Naive thymus-derived CD4-positive, alpha-beta T cell (primary cell): ENCODE results near the gene WDFY3. TPM values are rescaled to one million over a fixed set of nuclear protein-coding genes. Genes with fewer than 3 reads are reported as not detected.
A peak's percentile ranks its signal among the peaks of the same experiment; 100 is the strongest.

ENCODE experiments used
- ATAC-seq: fragments of 150-1000 bp; cut with Tn5 transposase; 2 replicates; pipeline ENCODE4 v1.10.0; 2021; ENCODE audit warnings: mild to moderate bottlenecking, moderate library complexity
- CTCF ChIA-PET: fragments of 350-600 bp; sonication (Branson Sonifier 250); formaldehyde crosslinking; loops from one replicate; lab custom pipeline; 2021; ENCODE audit warnings: antibody characterized with exemption; lab: Charles Lee
- POLR2A ChIA-PET: fragments of 350-600 bp; sonication (Branson Sonifier 250); formaldehyde crosslinking; loops from one replicate; lab custom pipeline; 2021; ENCODE audit warnings: antibody characterized with exemption, inconsistent platforms; lab: Charles Lee
- DNase-seq, 9 donors: peaks; one replicate each; pipeline versions ENCODE4 v3.0.0 to v3.0.0-alpha.2; 2020 to 2022; ENCODE audit warnings: mixed read lengths in 1 of 9
- H3K27ac ChIP-seq: one replicate; pipeline ENCODE4 v1.7.0; 2013; ENCODE audit warnings: mild to moderate bottlenecking, low read depth, low read length, moderate library complexity
- H3K27me3 ChIP-seq, 2 donors: one replicate each; pipeline ENCODE4 v1.7.0; 2013; ENCODE audit warnings: low read length in 2 of 2, mild to moderate bottlenecking in 2 of 2, moderate library complexity in 2 of 2; ENCODE audit not compliant: control insufficient read depth in 2 of 2, insufficient read depth in 2 of 2
- H3K36me3 ChIP-seq, 3 experiments: 1 replicate in 2 of 3; 2 replicates in 1 of 3; pipeline ENCODE4 v1.7.0; 2013; ENCODE audit warnings: low read length in 3 of 3, mild to moderate bottlenecking in 3 of 3, moderate library complexity in 1 of 3; ENCODE audit not compliant: insufficient read depth in 3 of 3, control insufficient read depth in 2 of 3
- H3K4me1 ChIP-seq, 2 donors: one replicate each; pipeline ENCODE4 v1.7.0; 2013; ENCODE audit warnings: low read length in 2 of 2, mild to moderate bottlenecking in 2 of 2, moderate library complexity in 1 of 2; ENCODE audit not compliant: control insufficient read depth in 2 of 2, insufficient read depth in 2 of 2
- H3K4me3 ChIP-seq: 2 replicates; pipeline ENCODE4 v1.7.0; 2013; ENCODE audit warnings: mild to moderate bottlenecking, low read length
- H3K9me3 ChIP-seq, 3 experiments: 1 replicate in 2 of 3; 2 replicates in 1 of 3; pipeline ENCODE4 v1.7.0; 2013; ENCODE audit warnings: low read length in 3 of 3; ENCODE audit not compliant: control insufficient read depth in 2 of 3
- H3K27ac Mint-ChIP-seq, 9 donors: one replicate each; pipeline ENCODE4 v1.8.0; 2020 to 2022; ENCODE audit warnings: mixed read lengths in 9 of 9, mild to moderate bottlenecking in 8 of 9, moderate library complexity in 5 of 9, inconsistent platforms in 2 of 9
- H3K27me3 Mint-ChIP-seq, 5 donors: one replicate each; pipeline ENCODE4 v1.8.0; 2021 to 2022; ENCODE audit warnings: mixed read lengths in 5 of 5, mild to moderate bottlenecking in 1 of 5
- H3K36me3 Mint-ChIP-seq, 5 donors: one replicate each; pipeline ENCODE4 v1.8.0; 2020 to 2022; ENCODE audit warnings: mixed read lengths in 5 of 5, mild to moderate bottlenecking in 3 of 5, inconsistent platforms in 1 of 5
- H3K4me1 Mint-ChIP-seq, 7 donors: one replicate each; pipeline ENCODE4 v1.8.0; 2020 to 2022; ENCODE audit warnings: mixed read lengths in 7 of 7, mild to moderate bottlenecking in 3 of 7, inconsistent platforms in 1 of 7
- H3K4me3 Mint-ChIP-seq, 10 donors: one replicate each; pipeline ENCODE4 v1.8.0; 2020 to 2022; ENCODE audit warnings: mild to moderate bottlenecking in 10 of 10, mixed read lengths in 10 of 10, moderate library complexity in 6 of 10, inconsistent platforms in 2 of 10
- H3K9me3 Mint-ChIP-seq, 11 donors: one replicate each; pipeline ENCODE4 v1.8.0; 2020 to 2022; ENCODE audit warnings: mixed read lengths in 11 of 11, mild to moderate bottlenecking in 4 of 11, inconsistent platforms in 1 of 11, moderate library complexity in 1 of 11
- intact Hi-C, 2 donors: fragments of 100-400 bp; cut with micrococcal nuclease; formaldehyde crosslinking; loops; one replicate each; pipeline ENCODE4 v1.15.1; 2023
- polyA plus RNA-seq, 2 donors: library from polyadenylated mRNA; unstranded; fragments of 300-500 nt; fragmentation: Illumina TruSeq; gene quantifications; one replicate each; pipeline ENCODE4 v1.2.3, GENCODE V29; 2021
- total RNA-seq, 6 experiments: library from RNA in 5 of 6; stranded (reverse) in 5 of 6; gene quantifications; 1 replicate in 5 of 6; 2 replicates in 1 of 6; pipeline ENCODE4 v1.2.3 and lab custom pipeline; 2021 to 2026

WDFY3 gene
- total and polyA plus RNA-seq, 7 experiments from 2014 or later, result 0.07 to 31.4 (median 1.6) TPM; not detected in 2

GRCh38 chr4:84750260-84750959 lies 216.1 kb downstream of the WDFY3 start:
- H3K27me3 ChIP-seq, result no peaks in the 10 kb centered on the region
- POLR2A ChIA-PET, result interaction anchor here (0.6 kb wide), 1 partner anchor 400 kb away, joined by 3 read pairs; no protein-coding TSS in a partner anchor
- no peaks in the 10 kb centered on the region for H3K36me3 ChIP-seq
- ATAC-seq, result no peak
- CTCF ChIA-PET, result interaction anchor here (1.5 kb wide), 1 partner anchor 172 kb away, joined by 5 read pairs; no protein-coding TSS in a partner anchor
- Mint-ChIP-seq H3K4me3 (no peak overlapping the region), H3K9me3 (no peaks in the 10 kb centered on the region), H3K36me3 (no peaks in the 10 kb centered on the region), H3K27ac (no peak overlapping the region), H3K4me1 (no peaks in the 10 kb centered on the region), H3K27me3 (peaks cover 0 to 10% (median 0%) of the 10 kb centered on the region in 5 donors)
- no peaks in the 10 kb centered on the region for H3K4me1 ChIP-seq
- no peak overlapping the region for H3K4me3 ChIP-seq
- peak in 2 of 9 donors; percentile 3 to 8 for DNase-seq
- intact Hi-C loops, result loop anchor here (1.0 to 10.0 kb wide), 3 partner anchors 172 to 224 kb away; no protein-coding TSS in a partner anchor
- no peak overlapping the region for H3K27ac ChIP-seq
- no peaks in the 10 kb centered on the region for H3K9me3 ChIP-seq

DNA sequence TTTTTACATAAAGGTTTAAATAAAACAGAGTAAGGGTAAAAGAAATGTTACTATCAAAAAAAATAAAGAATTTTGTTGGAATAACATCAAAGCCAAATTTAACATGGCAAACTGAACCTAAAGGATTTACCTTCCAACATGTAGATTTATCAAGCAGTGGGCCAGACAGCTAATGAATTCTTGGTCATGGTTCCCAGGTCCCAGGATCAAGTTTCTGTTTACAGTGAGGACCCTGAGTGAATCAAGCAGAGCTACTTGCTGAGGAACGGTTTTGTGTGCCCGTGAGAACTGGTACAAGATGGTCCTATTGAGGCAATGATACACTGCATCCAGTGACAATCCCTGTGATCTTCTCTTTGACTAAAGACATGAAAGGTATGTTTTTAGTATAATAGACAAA lies 226.4 kb downstream of the WDFY3 start:
- no peak overlapping the region for H3K27ac Mint-ChIP-seq
- no peaks in the 10 kb centered on the region for H3K9me3 Mint-ChIP-seq
- Histone ChIP-seq H3K4me1 (no peaks in the 10 kb centered on the region), H3K27me3 (no peaks in the 10 kb centered on the region), H3K36me3 (no peaks in the 10 kb centered on the region), H3K27ac (no peak overlapping the region), H3K9me3 (no peaks in the 10 kb centered on the region), H3K4me3 (no peak overlapping the region)
- H3K4me3 Mint-ChIP-seq, result no peak overlapping the region
- intact Hi-C loops, result no loop called here
- CTCF ChIA-PET, result no interaction called here
- ATAC-seq (no peak), DNase-seq (no peak)
- no peaks in the 10 kb centered on the region for H3K36me3 Mint-ChIP-seq
- POLR2A ChIA-PET, result no interaction called here
- H3K4me1 Mint-ChIP-seq, result no peaks in the 10 kb centered on the region
- peaks cover 0 to 15% (median 5%) of the 10 kb centered on the region in 5 donors for H3K27me3 Mint-ChIP-seq

- H3K9me3 Mint-ChIP-seq, result no peaks in the 10 kb centered on the region
- no peaks in the 10 kb centered on the region for H3K27me3 ChIP-seq
- H3K36me3 Mint-ChIP-seq, result no peaks in the 10 kb centered on the region
- POLR2A ChIA-PET, result no interaction called here
- no peaks in the 10 kb centered on the region for H3K4me1 Mint-ChIP-seq
- peaks cover 0 to 15% (median 6%) of the 10 kb centered on the region in 5 donors for H3K27me3 Mint-ChIP-seq
- CTCF ChIA-PET, result no interaction called here
- intact Hi-C loops, result no loop called here
- ATAC-seq (no peak), DNase-seq (no peak)
- H3K36me3 ChIP-seq, result no peaks in the 10 kb centered on the region
- H3K4me1 ChIP-seq, result no peaks in the 10 kb centered on the region
- H3K4me3 Mint-ChIP-seq, result no peak overlapping the region
- no peak overlapping the region for H3K27ac ChIP-seq
- no peak overlapping the region for H3K4me3 ChIP-seq
- no peak overlapping the region for H3K27ac Mint-ChIP-seq
- no peaks in the 10 kb centered on the region for H3K9me3 ChIP-seq
These were observed 227.9 kb downstream of the WDFY3 start for GRCh38 chr4:84738622-84739021.

- CTCF ChIA-PET, result no interaction called here
These were observed 228.8 kb downstream of the WDFY3 start for GRCh38 chr4:84737656-84738055.

GRCh38 chr4:84734037-84734436 lies 232.5 kb downstream of the WDFY3 start:
- Mint-ChIP-seq H3K4me1 (no peaks in the 10 kb centered on the region), H3K27me3 (peaks cover 0 to 6% (median 6%) of the 10 kb centered on the region in 5 donors), H3K9me3 (no peaks in the 10 kb centered on the region), H3K4me3 (no peak overlapping the region), H3K27ac (no peak overlapping the region), H3K36me3 (no peaks in the 10 kb centered on the region)
- Histone ChIP-seq H3K27me3 (no peaks in the 10 kb centered on the region), H3K9me3 (no peaks in the 10 kb centered on the region), H3K4me3 (no peak overlapping the region), H3K4me1 (no peaks in the 10 kb centered on the region), H3K36me3 (no peaks in the 10 kb centered on the region), H3K27ac (no peak overlapping the region)
- POLR2A ChIA-PET, result no interaction called here
- intact Hi-C loops, result no loop called here
- ATAC-seq (no peak), DNase-seq (no peak)
- CTCF ChIA-PET, result no interaction called here

More at GRCh38 chr4:84737656-84738055, 228.8 kb downstream of the WDFY3 start:
- Histone ChIP-seq H3K27me3 (no peaks in the 10 kb centered on the region), H3K4me3 (no peak overlapping the region), H3K36me3 (no peaks in the 10 kb centered on the region), H3K9me3 (no peaks in the 10 kb centered on the region), H3K4me1 (no peaks in the 10 kb centered on the region), H3K27ac (no peak overlapping the region)
- no peak overlapping the region for H3K4me3 Mint-ChIP-seq
- H3K36me3 Mint-ChIP-seq, result no peaks in the 10 kb centered on the region
- intact Hi-C loops, result no loop called here
- DNase-seq (no peak), ATAC-seq (no peak)
- no peaks in the 10 kb centered on the region for H3K9me3 Mint-ChIP-seq
- H3K4me1 Mint-ChIP-seq, result no peaks in the 10 kb centered on the region
- peaks cover 0 to 19% (median 6%) of the 10 kb centered on the region in 5 donors for H3K27me3 Mint-ChIP-seq
- no peak overlapping the region for H3K27ac Mint-ChIP-seq
- POLR2A ChIA-PET, result no interaction called here

GRCh38 chr4:84733343-84734033 lies 233.0 kb downstream of the WDFY3 start:
- H3K36me3 Mint-ChIP-seq, result no peaks in the 10 kb centered on the region
- ChIA-PET POLR2A (no interaction called here), CTCF (no interaction called here)
- H3K27ac Mint-ChIP-seq, result no peak overlapping the region
- Histone ChIP-seq H3K27me3 (no peaks in the 10 kb centered on the region), H3K9me3 (no peaks in the 10 kb centered on the region), H3K27ac (no peak overlapping the region), H3K36me3 (no peaks in the 10 kb centered on the region), H3K4me1 (no peaks in the 10 kb centered on the region), H3K4me3 (no peak overlapping the region)
- H3K4me3 Mint-ChIP-seq, result no peak overlapping the region
- H3K9me3 Mint-ChIP-seq, result no peaks in the 10 kb centered on the region
- intact Hi-C loops, result no loop called here
- no peaks in the 10 kb centered on the region for H3K4me1 Mint-ChIP-seq
- peaks cover 0 to 6% (median 6%) of the 10 kb centered on the region in 5 donors for H3K27me3 Mint-ChIP-seq
- ATAC-seq, result no peak
- no peak for DNase-seq
